Measurements from ENCODE around the gene CAMSAP2.

Gene CAMSAP2

GRCh38 chr1:200877839-200878551 is 139.3 kb downstream of the CAMSAP2 start:
- DNase-seq (ENCODE audit: low read depth), result no peak

DNA sequence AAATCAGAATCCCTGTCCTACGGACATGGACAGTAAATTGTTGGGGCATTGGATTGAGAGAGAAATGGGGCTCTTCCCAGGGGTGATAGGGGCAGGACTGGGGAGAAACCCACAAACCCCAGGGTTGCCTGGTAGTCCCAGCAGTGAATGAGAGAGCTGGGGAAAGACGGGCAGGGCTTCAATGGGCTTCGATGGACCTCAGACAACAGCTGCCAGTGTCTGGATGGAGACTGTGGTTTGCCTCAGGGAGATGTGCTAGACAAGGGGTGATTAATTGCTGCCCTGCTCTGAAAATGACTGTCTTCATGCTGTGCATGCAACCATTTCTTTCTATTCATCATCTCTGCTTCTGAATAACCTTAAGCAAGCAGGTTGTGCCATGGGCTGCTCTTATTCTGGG is 141.5 kb downstream of the CAMSAP2 start:
- DNase-seq (ENCODE audit: low read depth), result no peak

DNA sequence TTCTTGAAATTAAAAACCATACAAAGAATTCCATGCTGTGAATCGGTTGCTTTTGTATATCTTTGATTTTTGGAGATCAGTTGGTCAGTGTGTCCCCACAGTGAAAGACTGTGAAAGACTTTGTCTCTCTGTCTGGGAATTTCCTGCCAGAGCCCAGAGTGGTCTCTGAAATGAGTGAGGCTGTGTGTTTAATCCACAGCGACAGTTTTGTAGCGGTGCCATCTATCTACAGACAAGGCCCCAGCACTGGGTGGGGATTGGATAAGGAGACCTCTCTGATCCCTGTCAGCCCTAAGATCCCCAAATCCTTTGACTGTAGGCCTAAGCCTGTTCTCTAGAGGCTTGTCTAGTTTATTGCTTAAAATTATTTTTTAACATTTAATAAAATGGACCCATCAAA is 144.4 kb downstream of the CAMSAP2 start:
- DNase-seq (ENCODE audit: low read depth), result no peak

DNA sequence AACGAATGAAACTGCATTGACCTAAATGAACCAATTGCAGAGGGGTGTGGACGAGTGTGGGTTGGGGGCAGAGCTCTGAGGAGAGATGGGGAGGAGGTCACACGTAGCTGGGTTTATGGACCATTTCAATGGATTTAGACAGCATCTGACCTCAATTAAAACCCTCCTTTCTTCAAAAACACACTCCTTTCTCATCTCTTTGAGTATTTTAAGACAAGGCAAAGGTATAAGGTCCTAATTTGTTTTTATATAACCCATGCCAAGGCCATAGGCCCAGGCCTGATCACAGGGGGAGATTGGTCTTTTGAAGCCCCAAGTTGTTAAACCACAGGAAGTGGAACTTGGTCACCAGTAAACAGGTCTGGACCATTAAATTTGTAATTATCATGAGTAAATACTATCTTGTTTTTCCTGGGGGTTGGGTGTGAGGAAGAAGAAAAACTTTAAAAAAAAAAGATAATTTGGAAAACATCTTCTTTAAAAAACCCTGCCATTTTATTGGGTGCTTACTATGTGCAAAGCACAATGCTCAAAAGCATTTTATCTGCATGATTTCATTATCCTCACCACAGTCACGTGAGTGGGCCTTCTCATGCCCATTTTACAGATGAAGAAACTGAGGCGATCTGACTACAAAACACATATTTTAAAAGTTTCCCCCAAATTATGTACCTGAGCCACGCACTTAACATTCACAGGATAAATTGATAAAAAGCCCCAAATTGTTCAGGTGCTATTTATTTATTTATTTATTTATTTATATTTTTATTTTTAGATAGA is 147.1 kb downstream of the CAMSAP2 start:
- no peak for DNase-seq (ENCODE audit: low read depth)

GRCh38 chr1:200886594-200886993 is 147.9 kb downstream of the CAMSAP2 start:
- no peak for DNase-seq (ENCODE audit: low read depth)

- DNase-seq (ENCODE audit: low read depth), result no peak
Measured at GRCh38 chr1:200887036-200887435, 148.3 kb downstream of the CAMSAP2 start.

- no peak for DNase-seq (ENCODE audit: low read depth)
Measured at GRCh38 chr1:200887772-200888348, 149.2 kb downstream of the CAMSAP2 start.

DNA sequence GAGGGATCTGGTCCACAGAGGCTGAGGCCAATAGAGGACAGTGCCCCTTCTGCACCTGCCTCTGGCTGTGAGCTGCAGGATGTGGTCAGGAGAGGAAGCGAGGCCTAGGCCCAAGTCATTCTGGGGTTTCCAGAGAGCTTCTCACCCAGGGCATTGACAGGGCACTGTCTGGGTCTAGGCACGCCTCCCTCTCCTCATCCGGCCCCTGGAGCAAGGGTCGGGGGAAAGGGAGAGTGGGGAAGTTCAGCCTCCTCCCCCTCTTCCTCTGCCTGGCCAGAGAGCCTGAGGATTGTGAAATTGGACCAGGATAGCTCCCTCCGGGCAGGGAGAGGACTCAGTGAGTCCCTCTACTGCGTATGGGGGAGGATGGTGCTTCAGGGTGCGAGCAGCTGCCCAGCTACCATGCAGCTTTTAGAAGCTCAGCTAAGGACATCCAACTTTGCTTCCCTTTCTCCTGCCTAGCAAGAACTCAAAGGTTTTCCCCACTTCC is 149.7 kb downstream of the CAMSAP2 start:
- DNase-seq (ENCODE audit: low read depth), result peak; percentile 39

DNA sequence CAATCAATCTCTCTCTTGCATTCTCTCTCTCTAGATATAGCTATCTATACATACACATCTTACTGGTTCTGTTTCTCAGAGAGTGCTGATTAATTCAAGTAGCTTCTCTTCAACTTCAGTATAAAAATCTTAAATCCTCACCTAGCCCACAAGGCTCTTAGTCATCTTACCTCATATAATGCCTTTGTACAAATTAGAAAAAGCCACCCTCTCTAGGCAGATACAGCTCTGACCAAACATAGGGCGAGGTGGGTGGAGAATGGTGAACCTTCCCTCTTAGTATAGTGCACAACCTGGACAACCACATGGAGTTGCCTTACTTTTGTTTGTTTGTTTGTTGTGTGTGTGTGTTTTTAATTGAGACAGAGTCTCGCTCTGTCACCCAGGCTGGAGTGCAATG is 150.9 kb downstream of the CAMSAP2 start:
- no peak for DNase-seq (ENCODE audit: low read depth)

DNA sequence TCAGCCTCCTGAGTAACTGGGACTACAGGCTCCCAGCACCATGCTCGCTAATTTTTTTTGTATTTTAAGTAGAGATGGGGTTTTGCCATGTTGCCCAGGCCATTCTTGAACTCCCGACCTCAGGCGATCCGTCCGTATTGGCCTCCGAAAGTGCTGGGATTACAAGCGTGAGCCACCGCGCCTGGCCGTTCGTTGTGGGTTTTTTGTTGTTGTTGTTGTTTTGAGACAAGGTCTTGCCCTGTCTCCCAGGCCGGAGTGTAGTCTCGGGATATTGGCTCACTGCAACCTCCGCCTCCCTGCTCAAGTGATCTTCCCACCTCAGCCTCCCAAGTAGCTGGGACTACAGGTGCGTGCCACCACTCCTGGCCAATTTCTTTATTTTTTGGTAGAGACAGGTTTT is 151.3 kb downstream of the CAMSAP2 start:
- DNase-seq (ENCODE audit: low read depth), result no peak

DNA sequence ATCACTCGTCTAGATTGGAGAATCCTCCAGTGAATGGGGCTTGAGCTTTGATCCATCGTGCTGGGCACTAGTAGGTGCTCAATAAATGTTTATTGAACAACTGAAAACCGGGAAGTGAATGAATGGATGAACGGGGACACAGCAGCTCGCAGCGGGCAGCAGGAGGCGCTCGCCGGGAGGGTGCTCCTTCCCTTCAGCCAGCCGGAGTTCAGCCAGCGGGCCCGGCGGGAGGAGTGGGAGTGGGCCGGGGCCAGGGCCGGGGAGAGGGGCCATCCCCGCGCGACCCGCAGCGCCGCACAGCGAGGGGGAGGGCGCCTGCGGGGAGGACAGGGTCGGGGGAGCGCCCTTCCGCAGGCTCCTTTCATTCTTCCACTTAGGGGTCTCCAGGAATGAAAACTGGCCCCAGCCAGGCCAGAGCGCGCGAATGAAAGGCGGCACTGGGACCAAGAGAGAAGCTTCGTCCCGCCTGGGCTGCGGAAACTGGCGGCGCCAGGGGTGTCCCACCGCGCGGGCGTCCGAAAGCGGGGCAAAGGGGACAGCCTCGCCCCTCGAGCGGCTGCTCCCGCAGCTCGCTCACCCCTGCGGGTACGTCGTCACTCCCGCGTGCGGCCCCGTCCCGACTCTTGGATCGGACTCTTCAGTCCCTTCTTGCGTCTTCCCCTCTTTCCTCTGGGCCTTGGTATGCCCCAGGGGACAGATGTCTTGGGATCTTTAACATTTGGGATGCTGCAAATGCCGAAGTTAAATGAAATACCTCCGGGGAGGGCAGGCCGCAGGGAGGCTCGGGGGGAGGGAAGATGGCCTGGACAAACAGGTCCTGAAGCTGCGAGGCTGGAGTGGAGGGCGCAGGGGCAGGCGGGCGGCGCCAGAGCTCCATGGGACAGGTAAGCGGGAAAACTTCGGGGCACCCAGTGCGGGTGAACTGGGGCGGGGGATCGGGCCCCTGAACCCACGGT is 152.4 kb downstream of the CAMSAP2 start:
- DNase-seq (ENCODE audit: low read depth), result no peak

GRCh38 chr1:200891774-200892157 is 153.1 kb downstream of the CAMSAP2 start:
- no peak for DNase-seq (ENCODE audit: low read depth)

DNA sequence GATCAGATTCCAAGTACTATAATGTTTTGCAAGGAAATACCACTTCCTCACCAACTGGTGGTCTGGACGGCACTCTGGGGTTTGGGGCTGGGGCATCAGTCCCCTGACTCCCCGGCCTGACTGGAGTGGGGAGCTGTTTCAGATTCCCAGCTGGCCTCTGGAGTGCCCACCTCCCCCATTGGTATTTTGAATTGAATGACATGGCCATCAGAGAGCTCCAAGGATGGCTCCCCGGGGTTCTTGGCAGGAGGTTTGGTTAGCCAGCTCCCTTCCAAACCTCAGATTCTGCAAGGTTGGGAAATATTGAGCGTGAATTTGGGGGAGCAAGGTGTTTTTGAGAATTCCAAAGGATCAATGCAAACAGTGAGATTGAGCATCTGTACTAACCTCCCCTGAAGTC is 153.9 kb downstream of the CAMSAP2 start:
- DNase-seq (ENCODE audit: low read depth), result no peak

GRCh38 chr1:200892958-200893357 is 154.3 kb downstream of the CAMSAP2 start:
- DNase-seq (ENCODE audit: low read depth), result no peak

DNA sequence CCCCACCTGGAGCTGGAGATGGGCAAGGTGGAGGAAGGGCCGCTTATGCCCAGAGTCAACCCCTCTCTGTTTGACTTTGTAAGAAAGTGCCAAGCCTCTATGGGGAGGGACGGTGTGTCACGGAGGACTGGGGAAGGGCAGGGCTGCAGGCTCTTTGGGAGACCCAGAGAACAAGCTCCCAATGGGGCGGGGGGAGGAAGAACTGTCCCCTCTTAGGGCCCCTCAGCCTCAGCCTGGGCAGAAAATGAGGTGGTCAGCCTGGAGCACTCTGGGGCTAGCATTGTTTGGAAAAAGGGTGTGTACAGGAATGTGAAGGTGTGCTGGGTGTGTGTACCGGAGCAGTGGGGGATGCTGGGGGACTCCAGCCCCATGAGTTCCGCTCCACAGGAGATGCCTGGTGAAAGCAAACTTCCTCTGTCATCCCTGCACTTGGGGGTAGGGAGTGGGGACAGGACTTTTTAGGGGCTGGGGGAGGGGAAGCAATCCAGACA is 154.8 kb downstream of the CAMSAP2 start:
- DNase-seq (ENCODE audit: low read depth), result no peak

DNA sequence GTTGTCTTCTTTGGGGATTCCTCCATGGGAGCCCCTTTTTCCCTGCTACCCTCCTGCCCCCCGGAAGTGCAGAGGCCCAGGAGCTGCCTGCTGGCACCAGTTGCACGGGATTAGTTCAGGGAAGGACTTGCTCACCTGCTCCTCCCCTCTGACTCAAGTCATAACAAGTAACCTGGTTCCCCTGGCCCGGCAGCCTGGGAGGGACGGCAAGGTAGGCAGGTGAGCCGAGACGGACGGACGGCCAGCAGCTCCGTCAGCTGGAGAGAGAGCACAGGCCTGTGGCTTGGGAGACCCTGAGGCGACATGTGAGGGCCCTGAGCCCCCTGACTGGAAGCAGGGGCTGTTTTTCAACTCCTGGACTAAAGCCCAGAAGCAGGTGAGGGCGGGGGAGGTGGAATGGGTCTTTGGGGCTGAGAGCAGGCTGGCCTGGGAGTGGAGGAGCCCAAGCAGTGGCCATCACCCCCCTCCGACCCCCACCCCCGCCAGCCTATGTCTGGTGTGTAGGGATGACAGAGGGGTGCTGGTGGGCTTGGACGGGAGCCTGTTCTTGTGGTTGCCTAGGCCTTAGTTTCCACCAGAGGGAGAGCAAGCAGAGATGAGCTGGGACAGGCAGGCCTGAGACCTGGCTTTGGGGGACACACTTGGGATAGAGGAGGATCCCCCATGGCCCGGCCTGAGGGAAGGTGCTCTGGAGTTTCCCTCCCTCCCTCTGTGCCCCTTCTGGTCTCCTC is 156.2 kb downstream of the CAMSAP2 start, which contains the start of gene INAVA:
TSS of gene INAVA (plus strand) at position 189 of the 731 bp plus-strand sequence. CDS start 3,501 bp downstream, outside the sequence.
- DNase-seq (ENCODE audit: low read depth), result no peak

DNA sequence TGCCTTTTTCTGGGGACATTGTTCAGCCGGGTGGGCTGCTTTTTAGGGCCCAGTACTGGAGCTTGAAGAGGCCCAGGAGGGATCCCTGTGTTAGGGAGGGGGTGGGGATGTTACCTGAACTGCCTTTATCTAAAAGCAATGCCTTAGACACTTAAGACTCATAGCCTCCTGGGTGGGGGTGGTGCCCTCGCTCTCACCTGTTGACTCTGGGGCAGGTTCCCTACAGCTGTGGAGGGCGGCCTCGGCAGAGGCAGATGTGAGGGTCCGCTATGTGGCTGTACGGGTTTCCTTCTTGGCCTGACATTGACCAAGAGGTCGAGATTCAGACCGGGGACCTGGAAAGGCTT is 156.7 kb downstream of the CAMSAP2 start:
- DNase-seq (ENCODE audit: low read depth), result no peak

DNA sequence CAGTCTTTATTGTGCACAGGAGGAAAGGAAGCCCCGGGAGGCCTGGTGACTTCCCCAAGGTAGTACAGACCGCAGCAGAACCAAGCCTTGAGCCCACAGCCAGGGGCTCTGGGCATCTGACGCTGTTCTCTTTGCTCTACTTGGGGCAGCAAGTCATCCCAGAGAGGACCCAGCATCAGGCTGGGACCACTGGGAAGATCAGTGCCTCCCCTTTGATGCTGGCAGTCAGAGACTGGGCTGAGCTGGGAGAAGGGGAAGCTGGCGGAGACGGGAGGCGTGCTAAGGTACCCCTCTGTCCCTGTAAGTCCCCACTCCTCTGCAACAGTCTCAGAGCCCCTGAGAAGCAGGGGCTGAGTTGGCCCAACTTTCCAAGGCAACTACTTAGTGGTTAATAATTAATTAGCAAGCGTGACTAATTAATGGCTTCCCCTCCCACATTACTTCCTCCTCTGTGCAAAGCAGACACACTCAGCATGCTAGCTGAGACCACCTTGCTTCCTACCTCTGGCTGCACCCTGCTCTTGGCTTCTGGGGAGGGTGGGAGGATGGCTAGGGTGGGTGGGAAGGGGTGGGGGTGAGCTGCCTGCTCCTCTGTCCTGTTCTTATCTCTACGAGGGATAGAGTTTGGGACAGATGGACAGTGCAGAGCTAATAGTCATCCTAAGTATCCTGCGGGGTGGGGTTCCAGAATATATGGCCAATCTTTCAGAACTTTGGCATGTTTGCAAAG is 157.3 kb downstream of the CAMSAP2 start:
- no peak for DNase-seq (ENCODE audit: low read depth)

DNA sequence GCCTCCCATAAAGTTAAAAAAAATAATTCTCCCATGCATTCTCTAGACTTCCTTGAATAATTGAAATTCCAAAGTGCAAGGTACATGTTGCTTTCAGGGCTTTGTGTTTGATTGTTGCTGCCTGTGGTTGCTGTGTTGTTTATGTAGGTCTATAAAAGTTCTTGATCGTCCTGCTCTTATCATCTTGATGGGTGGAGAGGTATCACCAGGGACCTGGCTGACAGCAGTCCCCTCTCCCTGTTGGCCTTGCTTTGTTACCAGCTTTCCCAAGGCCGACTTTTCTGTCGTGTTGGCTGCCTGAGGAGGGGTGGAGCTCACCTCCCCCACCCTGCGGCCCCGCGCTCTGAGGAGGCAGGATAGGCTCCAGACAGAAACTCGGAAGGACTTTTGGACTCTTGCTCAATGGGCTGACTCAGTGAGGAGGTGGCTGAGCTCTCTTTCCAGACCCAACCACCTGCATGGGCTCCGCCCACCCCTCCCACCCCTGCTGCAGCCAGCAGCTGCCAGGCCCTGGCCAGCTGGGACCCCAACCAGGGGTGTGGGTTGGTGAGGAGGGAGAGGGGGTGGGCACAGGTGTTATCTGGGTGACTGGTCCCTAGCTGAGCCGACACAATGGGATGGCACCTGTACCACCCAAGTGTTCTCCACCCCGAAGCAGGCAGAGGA is 158.0 kb downstream of the CAMSAP2 start:
- no peak for DNase-seq (ENCODE audit: low read depth)

DNA sequence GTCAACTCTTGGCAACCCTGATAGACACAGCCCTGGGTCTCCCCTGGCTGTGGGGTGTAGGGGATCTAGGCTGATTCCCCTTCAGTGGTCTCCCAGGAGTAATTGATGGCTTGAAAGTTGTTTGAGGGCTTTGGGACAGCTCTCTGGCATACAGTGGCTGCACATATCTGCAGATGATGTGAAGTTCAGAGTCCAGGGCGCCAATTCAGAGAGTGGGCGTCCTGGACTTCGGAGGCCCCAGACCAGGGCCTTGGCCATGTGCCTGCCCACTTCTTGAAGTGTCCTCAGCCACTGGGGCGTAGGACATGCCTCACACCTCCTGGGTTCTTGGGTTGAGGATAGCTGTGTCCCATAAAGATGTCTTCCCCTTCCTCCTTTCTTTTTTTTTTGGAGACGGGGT is 158.6 kb downstream of the CAMSAP2 start:
- DNase-seq (ENCODE audit: low read depth), result no peak
